ENCODE data around the gene SLC29A4.
"Not testable (repeated sequence)": the region's sequence is repeated elsewhere in the genome, so short reads cannot be mapped to it uniquely, and the experiment has no call there.

Gene SLC29A4

DNA sequence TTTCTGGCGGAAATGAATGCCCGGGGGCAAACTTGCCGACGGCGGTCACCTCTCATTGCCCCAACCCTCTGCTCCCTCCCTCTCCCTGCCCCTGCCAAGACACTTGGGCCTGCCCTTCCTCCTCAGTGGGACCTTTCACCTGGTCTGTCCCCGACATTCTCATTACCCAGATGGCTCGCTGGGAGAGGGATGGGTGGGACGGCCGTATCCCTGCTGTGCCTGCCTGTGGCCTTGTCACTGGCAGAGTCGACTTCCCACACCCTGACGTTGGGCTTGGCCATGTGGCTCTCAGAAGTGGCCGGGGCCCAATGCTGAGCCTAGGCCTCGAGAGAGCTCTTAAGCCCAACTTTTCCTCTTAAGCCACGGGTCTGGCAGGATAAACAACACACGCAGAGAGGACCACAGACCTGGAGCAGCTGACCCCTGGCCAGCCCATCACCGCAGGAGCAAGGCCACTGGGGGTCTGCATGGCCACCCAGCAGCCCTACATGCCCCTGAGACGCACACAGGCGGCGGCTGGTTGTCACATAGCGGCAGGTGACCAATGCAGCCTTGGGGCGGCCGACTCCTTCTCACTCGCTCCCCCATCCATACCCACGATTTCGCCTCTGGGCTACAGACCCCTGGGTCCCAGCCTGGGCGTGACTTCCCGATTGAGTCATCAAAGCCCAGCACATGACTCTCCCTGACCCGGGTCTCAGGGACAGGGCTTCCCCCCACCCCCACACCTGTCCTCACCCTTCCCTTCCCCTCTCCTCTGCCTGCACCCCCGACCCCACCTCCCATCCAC, 40.1 kb downstream of the SLC29A4 start:
- Mint-ChIP-seq H3K27ac (no peak overlapping the region), H3K27me3 (no peaks in the 10 kb centered on the region), H3K36me3 (peaks cover 82% of the 10 kb centered on the region), H3K4me1 (no peaks in the 10 kb centered on the region), H3K4me3 (no peak overlapping the region), H3K9me3 (peaks cover 12% of the 10 kb centered on the region)
- no peak for ATAC-seq

- ATAC-seq, H3K27ac Mint-ChIP-seq, H3K4me3 Mint-ChIP-seq, H3K9me3 Mint-ChIP-seq, H3K27me3 Mint-ChIP-seq, H3K4me1 Mint-ChIP-seq: not testable (repeated sequence)
- H3K36me3 Mint-ChIP-seq: peaks cover 73% of the 10 kb centered on the region
These were observed 41.3 kb downstream of the SLC29A4 start for GRCh38 chr7:5323800-5324781.

GRCh38 chr7:5324961-5325360, 42.2 kb downstream of the SLC29A4 start:
- H3K4me3 Mint-ChIP-seq: no peak overlapping the region
- no peaks in the 10 kb centered on the region for H3K4me1 Mint-ChIP-seq
- peaks cover 2% of the 10 kb centered on the region for H3K9me3 Mint-ChIP-seq
- no peaks in the 10 kb centered on the region for H3K27me3 Mint-ChIP-seq
- H3K27ac Mint-ChIP-seq: no peak overlapping the region
- peaks cover 65% of the 10 kb centered on the region for H3K36me3 Mint-ChIP-seq
- no peak for ATAC-seq

GRCh38 chr7:5330288-5330687, 47.5 kb downstream of the SLC29A4 start:
- Mint-ChIP-seq H3K27me3 (no peaks in the 10 kb centered on the region), H3K36me3 (peaks cover 59% of the 10 kb centered on the region), H3K9me3 (no peaks in the 10 kb centered on the region), H3K4me1 (peaks cover 33% of the 10 kb centered on the region), H3K4me3 (no peak overlapping the region), H3K27ac (no peak overlapping the region)
- ATAC-seq: no peak

- no peaks in the 10 kb centered on the region for H3K27me3 Mint-ChIP-seq
- H3K36me3 Mint-ChIP-seq: peaks cover 61% of the 10 kb centered on the region
- no peak for ATAC-seq
- no peak overlapping the region for H3K4me3 Mint-ChIP-seq
- H3K9me3 Mint-ChIP-seq: peaks cover 10% of the 10 kb centered on the region
- H3K4me1 Mint-ChIP-seq: peaks cover 33% of the 10 kb centered on the region
- no peak overlapping the region for H3K27ac Mint-ChIP-seq
These were observed 49.8 kb downstream of the SLC29A4 start for GRCh38 chr7:5332579-5332978.

GRCh38 chr7:5333121-5334045, 50.6 kb downstream of the SLC29A4 start:
- H3K36me3 Mint-ChIP-seq: peaks cover 70% of the 10 kb centered on the region
- H3K27ac Mint-ChIP-seq: no peak overlapping the region
- peaks cover 33% of the 10 kb centered on the region for H3K4me1 Mint-ChIP-seq
- ATAC-seq: no peak
- H3K4me3 Mint-ChIP-seq: no peak overlapping the region
- no peaks in the 10 kb centered on the region for H3K27me3 Mint-ChIP-seq
- H3K9me3 Mint-ChIP-seq: peaks cover 10% of the 10 kb centered on the region

DNA sequence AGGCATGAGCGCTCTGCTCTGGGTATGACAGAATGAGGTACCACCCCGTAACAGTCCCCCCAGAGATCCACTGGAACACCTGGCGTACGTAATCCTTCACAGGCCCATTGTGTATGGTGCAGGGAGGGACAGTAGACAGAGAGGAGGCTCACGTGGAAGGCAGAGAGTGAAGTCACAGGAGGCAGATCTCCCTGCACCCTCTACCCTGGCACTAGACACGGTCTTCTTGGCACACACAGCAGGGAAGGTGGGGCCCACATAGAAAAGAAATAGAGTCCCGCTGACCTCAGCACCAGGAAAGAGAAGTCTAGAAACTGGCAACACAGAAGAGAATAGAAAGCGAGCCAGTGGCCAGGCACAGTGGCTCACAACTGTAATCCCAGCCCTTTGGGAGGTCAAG, 51.9 kb downstream of the SLC29A4 start:
- H3K4me1 Mint-ChIP-seq: peaks cover 33% of the 10 kb centered on the region
- no peak overlapping the region for H3K27ac Mint-ChIP-seq
- no peak for ATAC-seq
- peaks cover 10% of the 10 kb centered on the region for H3K9me3 Mint-ChIP-seq
- peaks cover 77% of the 10 kb centered on the region for H3K36me3 Mint-ChIP-seq
- no peaks in the 10 kb centered on the region for H3K27me3 Mint-ChIP-seq
- no peak overlapping the region for H3K4me3 Mint-ChIP-seq

GRCh38 chr7:5337047-5337446, 54.3 kb downstream of the SLC29A4 start:
- Mint-ChIP-seq H3K4me3 (no peak overlapping the region), H3K9me3 (peaks cover 10% of the 10 kb centered on the region), H3K27me3 (no peaks in the 10 kb centered on the region), H3K36me3 (peaks cover 91% of the 10 kb centered on the region), H3K4me1 (peaks cover 20% of the 10 kb centered on the region), H3K27ac (no peak overlapping the region)
- no peak for ATAC-seq

DNA sequence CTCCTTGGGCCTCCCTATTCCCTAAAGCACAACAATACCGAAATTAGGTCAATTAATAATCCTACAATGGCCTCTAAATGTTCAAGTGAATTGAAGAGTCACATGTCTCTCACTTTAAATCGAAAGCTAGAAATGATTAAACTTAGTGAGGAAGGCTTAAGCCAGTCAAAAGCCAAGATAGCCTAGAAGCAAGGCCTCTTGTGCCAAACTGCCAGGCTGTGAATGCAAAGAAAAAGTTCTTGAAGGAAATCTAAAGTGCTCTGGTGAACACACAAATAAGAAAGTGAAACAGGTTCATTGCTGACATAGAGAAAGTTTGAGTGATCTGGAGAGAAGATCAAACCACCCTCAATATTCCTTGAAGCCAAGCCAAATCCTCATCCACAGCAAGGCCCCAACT, 57.2 kb downstream of the SLC29A4 start:
- Mint-ChIP-seq H3K27me3 (no peaks in the 10 kb centered on the region), H3K4me1 (no peaks in the 10 kb centered on the region), H3K27ac (no peak overlapping the region), H3K4me3 (no peak overlapping the region), H3K9me3 (peaks cover 22% of the 10 kb centered on the region), H3K36me3 (peaks cover 96% of the 10 kb centered on the region)
- no peak for ATAC-seq

DNA sequence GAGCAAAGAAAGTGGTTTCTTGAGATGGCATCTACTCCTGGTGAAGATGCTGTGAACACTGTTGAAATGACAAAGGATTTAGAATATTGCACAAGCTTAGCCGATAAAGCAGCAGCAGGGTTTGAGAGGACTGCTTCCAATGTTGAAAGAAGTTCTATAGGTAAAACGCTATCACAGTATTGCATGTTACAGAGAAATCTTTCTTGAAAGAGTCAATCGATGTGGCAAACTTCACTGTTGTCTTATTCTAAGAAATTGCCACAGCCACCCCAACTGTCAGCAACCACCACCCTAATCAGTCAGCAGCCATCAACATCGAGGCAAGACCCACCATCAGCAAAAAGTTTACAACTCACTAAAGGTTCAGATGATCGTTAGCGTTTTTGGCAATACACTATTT, 59.9 kb downstream of the SLC29A4 start:
- Mint-ChIP-seq H3K36me3 (peaks cover 87% of the 10 kb centered on the region), H3K4me1 (no peaks in the 10 kb centered on the region), H3K9me3 (peaks cover 16% of the 10 kb centered on the region), H3K27ac (no peak overlapping the region), H3K27me3 (no peaks in the 10 kb centered on the region), H3K4me3 (no peak overlapping the region)
- ATAC-seq: no peak

- no peak for ATAC-seq
- Mint-ChIP-seq H3K36me3 (peaks cover 83% of the 10 kb centered on the region), H3K4me1 (no peaks in the 10 kb centered on the region), H3K9me3 (peaks cover 16% of the 10 kb centered on the region), H3K4me3 (no peak overlapping the region), H3K27me3 (no peaks in the 10 kb centered on the region), H3K27ac (no peak overlapping the region)
These were observed 61.1 kb downstream of the SLC29A4 start for GRCh38 chr7:5343884-5344283.

- no peaks in the 10 kb centered on the region for H3K4me1 Mint-ChIP-seq
- H3K9me3 Mint-ChIP-seq: peaks cover 16% of the 10 kb centered on the region
- no peak overlapping the region for H3K27ac Mint-ChIP-seq
- ATAC-seq: no peak
- no peak overlapping the region for H3K4me3 Mint-ChIP-seq
- H3K36me3 Mint-ChIP-seq: peaks cover 81% of the 10 kb centered on the region
- no peaks in the 10 kb centered on the region for H3K27me3 Mint-ChIP-seq
These were observed 61.6 kb downstream of the SLC29A4 start for GRCh38 chr7:5344342-5344741.

DNA sequence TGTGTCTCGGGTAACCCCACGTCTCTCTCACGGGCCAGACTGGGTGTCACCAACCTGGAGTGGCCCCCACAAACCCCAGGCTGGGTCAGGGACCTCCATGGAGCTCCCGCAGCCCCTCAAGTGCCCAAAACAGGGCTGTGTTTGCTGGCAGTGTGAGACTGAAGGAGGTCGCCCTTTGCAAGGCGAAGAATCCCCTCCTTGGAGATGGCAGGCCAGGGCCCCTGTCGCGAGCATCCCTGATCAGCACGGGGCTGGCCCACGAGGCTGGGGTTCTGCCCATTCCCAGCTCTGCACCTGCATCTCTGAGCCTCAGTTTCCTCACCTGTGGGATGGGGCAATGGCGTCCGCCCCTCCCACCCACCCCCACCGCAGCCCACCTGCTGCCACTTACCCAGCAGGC, 62.4 kb downstream of the SLC29A4 start:
- peaks cover 76% of the 10 kb centered on the region for H3K36me3 Mint-ChIP-seq
- ATAC-seq: no peak
- no peak overlapping the region for H3K27ac Mint-ChIP-seq
- no peaks in the 10 kb centered on the region for H3K27me3 Mint-ChIP-seq
- H3K4me3 Mint-ChIP-seq: no peak overlapping the region
- peaks cover 16% of the 10 kb centered on the region for H3K9me3 Mint-ChIP-seq
- no peaks in the 10 kb centered on the region for H3K4me1 Mint-ChIP-seq

GRCh38 chr7:5345671-5346070, 62.9 kb downstream of the SLC29A4 start:
- peaks cover 74% of the 10 kb centered on the region for H3K36me3 Mint-ChIP-seq
- no peak for ATAC-seq

More at GRCh38 chr7:5345671-5346070, 62.9 kb downstream of the SLC29A4 start:
- H3K27me3 Mint-ChIP-seq: no peaks in the 10 kb centered on the region
- no peak overlapping the region for H3K27ac Mint-ChIP-seq
- H3K4me3 Mint-ChIP-seq: no peak overlapping the region
- no peaks in the 10 kb centered on the region for H3K4me1 Mint-ChIP-seq
- peaks cover 16% of the 10 kb centered on the region for H3K9me3 Mint-ChIP-seq

All from stimulated activated memory B cell treated with anti-CD40 and anti-IgM and Interleukin-4, amounts not matched to agents 10 μg/mL and 1 μg/mL and 100 μg/mL, for 72 hours (primary cell).